ENCODE measurements around the gene AFF3. TPM values are rescaled to one million over a fixed set of nuclear protein-coding genes. Genes with fewer than 3 reads are reported as not detected.

The AFF3 gene
- total RNA-seq, 5 donors from 2014 or later (not counting 1 experiment from before 2014, with no cell fraction given), result 9.9 to 23.5 (median 11.5) TPM

GRCh38 chr2:99571954-99572353 is 570.4 kb downstream of the AFF3 start:
- no peaks in the 10 kb centered on the region for H3K9me3 ChIP-seq
- POLR2A ChIA-PET, result no interaction called here
- Mint-ChIP-seq H3K27me3 (no peaks in the 10 kb centered on the region), H3K27ac (no peak overlapping the region), H3K4me1 (no peaks in the 10 kb centered on the region), H3K9me3 (no peaks in the 10 kb centered on the region), H3K4me3 (no peak overlapping the region), H3K36me3 (peaks cover 5% of the 10 kb centered on the region)
- H3K4me1 ChIP-seq (ENCODE audit: control insufficient read depth in 1 of 2, extremely low read depth in 1 of 2, insufficient read depth in 2 of 2, low read length in 2 of 2), result no peaks in the 10 kb centered on the region
- H3K27me3 ChIP-seq (replicated peaks in 1 of 2; ENCODE audit: control insufficient read depth in 2 of 2, extremely low read depth in 1 of 2, insufficient read depth in 2 of 2, low read length in 1 of 2), result no peaks in the 10 kb centered on the region
- ATAC-seq (replicated peaks in 1 of 4) (no peak), DNase-seq (no peak)
- H3K4me3 ChIP-seq (ENCODE audit: control insufficient read depth in 1 of 2, extremely low read depth in 1 of 2, low read length in 1 of 2), result no peak overlapping the region
- peaks cover 0 to 4% of the 10 kb centered on the region in 2 donors for H3K36me3 ChIP-seq (ENCODE audit: control insufficient read depth in 2 of 2, extremely low read depth in 1 of 2, insufficient read depth in 1 of 2, low read length in 1 of 2)
- WGBS (ENCODE audit: insufficient coverage), result no CpG with 5 or more reads among the region's 2 CpGs
- CTCF ChIA-PET, result interaction anchor here (0.6 to 1.2 kb wide), 5 partner anchors 12 to 1481 kb away, joined by 3 to 4 read pairs (median 3); no protein-coding TSS in a partner anchor
- H3K27ac ChIP-seq (ENCODE audit: low read length), result no peak overlapping the region

DNA sequence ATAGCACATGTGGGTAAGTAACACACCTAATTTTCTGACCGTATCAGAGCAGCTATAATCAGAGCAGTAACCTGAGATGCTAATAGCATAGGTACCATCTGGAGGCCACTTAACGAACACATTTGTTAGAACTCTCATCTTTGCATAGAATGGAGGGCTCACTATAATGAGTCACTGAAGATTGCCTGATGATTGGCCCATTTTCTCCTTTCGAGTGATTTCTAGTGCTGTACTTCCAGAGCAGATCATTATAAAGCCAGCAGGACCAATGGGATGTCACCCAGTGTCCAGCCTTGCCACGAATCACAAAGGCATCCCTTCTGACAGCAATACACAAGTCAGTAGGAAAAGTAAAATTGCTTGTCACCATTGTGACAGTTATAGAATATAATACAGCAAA is 570.9 kb downstream of the AFF3 start:
- H3K36me3 ChIP-seq (ENCODE audit: control insufficient read depth in 2 of 2, extremely low read depth in 1 of 2, insufficient read depth in 1 of 2, low read length in 1 of 2), result no peaks in the 10 kb centered on the region
- H3K4me3 Mint-ChIP-seq, result no peak overlapping the region
- H3K9me3 ChIP-seq, result no peaks in the 10 kb centered on the region
- ATAC-seq (replicated peaks in 1 of 4), result no peak
- no peaks in the 10 kb centered on the region for H3K27me3 ChIP-seq (replicated peaks in 1 of 2; ENCODE audit: control insufficient read depth in 2 of 2, extremely low read depth in 1 of 2, insufficient read depth in 2 of 2, low read length in 1 of 2)
- H3K4me1 ChIP-seq (ENCODE audit: control insufficient read depth in 1 of 2, extremely low read depth in 1 of 2, insufficient read depth in 2 of 2, low read length in 2 of 2), result no peaks in the 10 kb centered on the region
- DNase-seq, result no peak
- CTCF ChIA-PET, result interaction anchor here (0.6 to 1.2 kb wide), 4 partner anchors 12 to 141 kb away, joined by 3 to 4 read pairs (median 3); no protein-coding TSS in a partner anchor
- H3K4me3 ChIP-seq (ENCODE audit: control insufficient read depth in 1 of 2, extremely low read depth in 1 of 2, low read length in 1 of 2), result no peak overlapping the region
- peaks cover 5% of the 10 kb centered on the region for H3K36me3 Mint-ChIP-seq
- H3K9me3 Mint-ChIP-seq, result no peaks in the 10 kb centered on the region
- no peaks in the 10 kb centered on the region for H3K4me1 Mint-ChIP-seq
- no peaks in the 10 kb centered on the region for H3K27me3 Mint-ChIP-seq
- 89% methylated on average over 3 of the region's 4 CpGs for WGBS (ENCODE audit: insufficient coverage)
- H3K27ac Mint-ChIP-seq, result no peak overlapping the region
- POLR2A ChIA-PET, result no interaction called here
- H3K27ac ChIP-seq (ENCODE audit: low read length), result no peak overlapping the region

GRCh38 chr2:99571021-99571420 is 571.4 kb downstream of the AFF3 start:
- Mint-ChIP-seq H3K4me3 (no peak overlapping the region), H3K9me3 (no peaks in the 10 kb centered on the region), H3K4me1 (no peaks in the 10 kb centered on the region), H3K36me3 (peaks cover 5% of the 10 kb centered on the region), H3K27ac (no peak overlapping the region), H3K27me3 (no peaks in the 10 kb centered on the region)
- H3K27ac ChIP-seq (ENCODE audit: low read length), result no peak overlapping the region
- ChIA-PET CTCF (interaction anchor here in 1 of 2 donors (0.9 kb wide), 1 partner anchor 12 kb away, joined by 4 read pairs; no protein-coding TSS in a partner anchor), POLR2A (no interaction called here)
- DNase-seq (no peak), ATAC-seq (replicated peaks in 1 of 4) (no peak)
- no peaks in the 10 kb centered on the region for H3K4me1 ChIP-seq (ENCODE audit: control insufficient read depth in 1 of 2, extremely low read depth in 1 of 2, insufficient read depth in 2 of 2, low read length in 2 of 2)
- no peaks in the 10 kb centered on the region for H3K9me3 ChIP-seq
- no peaks in the 10 kb centered on the region for H3K36me3 ChIP-seq (ENCODE audit: control insufficient read depth in 2 of 2, extremely low read depth in 1 of 2, insufficient read depth in 1 of 2, low read length in 1 of 2)
- H3K27me3 ChIP-seq (replicated peaks in 1 of 2; ENCODE audit: control insufficient read depth in 2 of 2, extremely low read depth in 1 of 2, insufficient read depth in 2 of 2, low read length in 1 of 2), result no peaks in the 10 kb centered on the region
- no CpG with 5 or more reads among the region's 4 CpGs for WGBS (ENCODE audit: insufficient coverage)
- H3K4me3 ChIP-seq (ENCODE audit: control insufficient read depth in 1 of 2, extremely low read depth in 1 of 2, low read length in 1 of 2), result no peak overlapping the region

DNA sequence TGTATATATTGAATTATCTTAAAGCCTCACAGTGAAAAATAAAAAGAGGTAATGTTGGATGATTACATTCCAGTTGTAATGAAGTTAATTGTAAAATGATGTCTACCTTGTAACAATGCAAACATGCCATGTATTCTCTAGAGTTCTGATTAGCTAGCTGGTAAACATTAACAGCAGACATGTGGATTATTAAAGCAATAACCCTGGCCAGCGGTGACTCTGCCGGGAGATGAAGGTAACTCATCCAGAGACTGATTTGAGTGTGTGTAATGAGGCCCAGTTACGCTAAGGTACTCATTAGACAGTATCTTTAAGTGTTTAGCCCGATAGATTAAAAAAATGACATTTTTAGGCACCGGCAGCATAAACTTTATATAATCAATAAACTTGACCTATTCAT is 573.0 kb downstream of the AFF3 start:
- Histone ChIP-seq H3K4me1 (ENCODE audit: control insufficient read depth in 1 of 2, extremely low read depth in 1 of 2, insufficient read depth in 2 of 2, low read length in 2 of 2) (no peaks in the 10 kb centered on the region), H3K27me3 (replicated peaks in 1 of 2; ENCODE audit: control insufficient read depth in 2 of 2, extremely low read depth in 1 of 2, insufficient read depth in 2 of 2, low read length in 1 of 2) (no peaks in the 10 kb centered on the region), H3K4me3 (ENCODE audit: control insufficient read depth in 1 of 2, extremely low read depth in 1 of 2, low read length in 1 of 2) (no peak overlapping the region), H3K36me3 (ENCODE audit: control insufficient read depth in 2 of 2, extremely low read depth in 1 of 2, insufficient read depth in 1 of 2, low read length in 1 of 2) (no peaks in the 10 kb centered on the region), H3K27ac (ENCODE audit: low read length) (no peak overlapping the region), H3K9me3 (no peaks in the 10 kb centered on the region)
- ATAC-seq (replicated peaks in 1 of 4) (no peak), DNase-seq (no peak)
- Mint-ChIP-seq H3K4me1 (no peaks in the 10 kb centered on the region), H3K27ac (no peak overlapping the region), H3K27me3 (no peaks in the 10 kb centered on the region), H3K4me3 (no peak overlapping the region), H3K9me3 (no peaks in the 10 kb centered on the region), H3K36me3 (peaks cover 5% of the 10 kb centered on the region)
- WGBS (ENCODE audit: insufficient coverage), result no CpG with 5 or more reads among the region's 5 CpGs
- ChIA-PET POLR2A (no interaction called here), CTCF (no interaction called here)

- no peaks in the 10 kb centered on the region for H3K36me3 ChIP-seq (ENCODE audit: control insufficient read depth in 2 of 2, extremely low read depth in 1 of 2, insufficient read depth in 1 of 2, low read length in 1 of 2)
- H3K27me3 Mint-ChIP-seq, result no peaks in the 10 kb centered on the region
- ATAC-seq (replicated peaks in 1 of 4), result no peak
- no peaks in the 10 kb centered on the region for H3K4me1 Mint-ChIP-seq
- H3K27me3 ChIP-seq (replicated peaks in 1 of 2; ENCODE audit: control insufficient read depth in 2 of 2, extremely low read depth in 1 of 2, insufficient read depth in 2 of 2, low read length in 1 of 2), result no peaks in the 10 kb centered on the region
- POLR2A ChIA-PET, result no interaction called here
- no peak overlapping the region for H3K27ac ChIP-seq (ENCODE audit: low read length)
- H3K4me3 ChIP-seq (ENCODE audit: control insufficient read depth in 1 of 2, extremely low read depth in 1 of 2, low read length in 1 of 2), result no peak overlapping the region
- WGBS (ENCODE audit: insufficient coverage), result 100% methylated on average over 2 of the region's 7 CpGs
- DNase-seq, result no peak
- no peak overlapping the region for H3K27ac Mint-ChIP-seq
- H3K4me1 ChIP-seq (ENCODE audit: control insufficient read depth in 1 of 2, extremely low read depth in 1 of 2, insufficient read depth in 2 of 2, low read length in 2 of 2), result no peaks in the 10 kb centered on the region
- H3K9me3 Mint-ChIP-seq, result no peaks in the 10 kb centered on the region
- H3K36me3 Mint-ChIP-seq, result peaks cover 5% of the 10 kb centered on the region
- CTCF ChIA-PET, result interaction anchor here in 1 of 2 donors (0.5 kb wide), 1 partner anchor 1280 kb away, joined by 3 read pairs; no protein-coding TSS in a partner anchor
- no peak overlapping the region for H3K4me3 Mint-ChIP-seq
- no peaks in the 10 kb centered on the region for H3K9me3 ChIP-seq
Observed at GRCh38 chr2:99565227-99565626, 577.2 kb downstream of the AFF3 start.

GRCh38 chr2:99562516-99562915 is 579.9 kb downstream of the AFF3 start:
- H3K4me3 ChIP-seq (ENCODE audit: control insufficient read depth in 1 of 2, extremely low read depth in 1 of 2, low read length in 1 of 2), result no peak overlapping the region
- DNase-seq (no peak), ATAC-seq (replicated peaks in 1 of 4) (no peak)
- H3K9me3 Mint-ChIP-seq, result no peaks in the 10 kb centered on the region
- H3K4me3 Mint-ChIP-seq, result no peak overlapping the region
- H3K36me3 Mint-ChIP-seq, result peaks cover 4% of the 10 kb centered on the region
- no peaks in the 10 kb centered on the region for H3K36me3 ChIP-seq (ENCODE audit: control insufficient read depth in 2 of 2, extremely low read depth in 1 of 2, insufficient read depth in 1 of 2, low read length in 1 of 2)
- no peaks in the 10 kb centered on the region for H3K27me3 ChIP-seq (replicated peaks in 1 of 2; ENCODE audit: control insufficient read depth in 2 of 2, extremely low read depth in 1 of 2, insufficient read depth in 2 of 2, low read length in 1 of 2)
- H3K4me1 Mint-ChIP-seq, result peaks cover 2 to 5% (median 3%) of the 10 kb centered on the region in 3 donors
- H3K9me3 ChIP-seq, result no peaks in the 10 kb centered on the region
- 80% methylated on average over 2 of the region's 2 CpGs for WGBS (ENCODE audit: insufficient coverage)
- CTCF ChIA-PET, result no interaction called here
- no peaks in the 10 kb centered on the region for H3K4me1 ChIP-seq (ENCODE audit: control insufficient read depth in 1 of 2, extremely low read depth in 1 of 2, insufficient read depth in 2 of 2, low read length in 2 of 2)
- POLR2A ChIA-PET, result no interaction called here
- H3K27me3 Mint-ChIP-seq, result no peaks in the 10 kb centered on the region
- no peak overlapping the region for H3K27ac Mint-ChIP-seq
- no peak overlapping the region for H3K27ac ChIP-seq (ENCODE audit: low read length)

DNA sequence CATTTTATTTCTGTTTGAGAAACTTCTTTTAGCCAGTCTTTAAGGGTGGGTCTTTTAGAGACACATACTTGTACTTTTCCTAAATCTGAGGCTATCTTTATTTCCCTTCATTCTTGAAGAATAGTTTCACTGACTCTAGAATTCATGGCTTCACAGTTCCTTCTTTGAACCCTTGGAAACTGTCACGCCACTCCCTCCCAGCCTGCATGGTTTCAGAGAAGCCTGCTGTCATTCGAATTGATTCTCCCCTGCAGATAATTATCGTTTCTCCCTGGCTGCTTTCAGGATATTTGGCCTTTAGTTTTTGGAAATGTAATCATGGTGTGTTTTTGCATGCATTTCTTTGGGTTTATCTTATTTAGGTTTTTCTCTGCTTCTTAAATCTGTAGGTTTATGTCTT is 580.6 kb downstream of the AFF3 start:
- ChIA-PET CTCF (no interaction called here), POLR2A (no interaction called here)
- Histone ChIP-seq H3K4me1 (ENCODE audit: control insufficient read depth in 1 of 2, extremely low read depth in 1 of 2, insufficient read depth in 2 of 2, low read length in 2 of 2) (no peaks in the 10 kb centered on the region), H3K27me3 (replicated peaks in 1 of 2; ENCODE audit: control insufficient read depth in 2 of 2, extremely low read depth in 1 of 2, insufficient read depth in 2 of 2, low read length in 1 of 2) (no peaks in the 10 kb centered on the region), H3K9me3 (no peaks in the 10 kb centered on the region), H3K4me3 (ENCODE audit: control insufficient read depth in 1 of 2, extremely low read depth in 1 of 2, low read length in 1 of 2) (no peak overlapping the region), H3K36me3 (ENCODE audit: control insufficient read depth in 2 of 2, extremely low read depth in 1 of 2, insufficient read depth in 1 of 2, low read length in 1 of 2) (no peaks in the 10 kb centered on the region), H3K27ac (ENCODE audit: low read length) (no peak overlapping the region)
- Mint-ChIP-seq H3K4me1 (peaks cover 2 to 5% (median 3%) of the 10 kb centered on the region in 3 donors), H3K27ac (no peak overlapping the region), H3K27me3 (no peaks in the 10 kb centered on the region), H3K4me3 (no peak overlapping the region), H3K36me3 (no peaks in the 10 kb centered on the region), H3K9me3 (no peaks in the 10 kb centered on the region)
- DNase-seq (no peak), ATAC-seq (replicated peaks in 1 of 4) (no peak)
- no CpG with 5 or more reads among the region's 3 CpGs for WGBS (ENCODE audit: insufficient coverage)

Measured in T-cell (primary cell).